ENCODE results near the gene OR8D2.
"Not testable (repeated sequence)": the region's sequence is repeated elsewhere in the genome, so short reads cannot be mapped to it uniquely, and the experiment has no call there.

OR8D2 gene

DNA sequence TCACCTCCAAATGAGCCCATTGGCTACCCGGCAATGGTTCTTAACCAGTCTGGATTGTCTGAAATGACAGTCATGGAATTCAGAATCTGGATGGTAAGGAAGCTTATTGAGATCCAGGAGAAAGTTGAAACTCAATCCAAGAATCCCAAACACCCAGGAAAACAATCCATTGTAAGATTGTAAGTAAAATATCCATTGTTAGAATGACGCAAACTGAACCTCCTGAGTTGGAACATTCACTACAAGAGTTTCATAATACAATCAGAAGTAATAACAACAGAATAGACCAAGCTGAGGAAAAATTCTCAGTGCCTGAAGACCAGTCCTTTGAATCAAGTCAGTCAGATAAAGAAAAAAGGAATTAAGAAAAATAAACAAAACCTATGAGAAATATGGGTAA, 41.7 kb downstream of the OR8D2 start:
- Histone ChIP-seq H3K4me3 (ENCODE audit: low read length) (no peak overlapping the region), H3K4me1 (ENCODE audit: insufficient read depth, low read length) (peaks cover 12% of the 10 kb centered on the region; the same call in 1 of the 2 replicates), H3K36me3 (ENCODE audit: insufficient read depth, low read depth, low read length) (no peaks in the 10 kb centered on the region), H3K27me3 (ENCODE audit: insufficient read depth, low read length) (no peaks in the 10 kb centered on the region), H3K9ac (ENCODE audit: low read depth, low read length) (no peak overlapping the region), H3K9me3 (ENCODE audit: insufficient read depth, low read depth, low read length) (no peaks in the 10 kb centered on the region), H3K27ac (ENCODE audit: low read length) (no peak overlapping the region)

DNA sequence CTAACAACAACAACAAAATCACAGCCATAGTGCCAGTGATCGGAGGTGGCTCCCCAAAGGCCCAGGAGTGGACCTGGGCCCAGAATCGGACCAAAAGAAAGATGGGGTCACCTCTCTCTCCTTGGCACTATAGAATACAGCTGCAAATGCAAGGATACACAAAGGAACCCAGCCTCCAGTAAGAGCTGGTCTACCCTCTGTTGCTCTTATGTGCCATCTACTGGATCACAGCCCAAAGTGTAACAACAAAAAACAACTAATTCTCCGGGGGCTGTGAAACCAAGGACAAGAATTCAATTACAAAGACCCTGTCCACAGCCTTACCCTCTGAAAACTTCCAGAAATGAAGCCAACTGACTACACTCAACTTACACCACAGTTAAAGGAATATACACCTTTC, 42.2 kb downstream of the OR8D2 start:
- Histone ChIP-seq H3K36me3 (ENCODE audit: insufficient read depth, low read depth, low read length) (no peaks in the 10 kb centered on the region), H3K4me1 (ENCODE audit: insufficient read depth, low read length) (peaks cover 16% of the 10 kb centered on the region; the same call in 1 of the 2 replicates), H3K27me3 (ENCODE audit: insufficient read depth, low read length) (no peaks in the 10 kb centered on the region), H3K27ac (ENCODE audit: low read length) (no peak overlapping the region), H3K9ac (ENCODE audit: low read depth, low read length) (no peak overlapping the region), H3K4me3 (ENCODE audit: low read length) (no peak overlapping the region), H3K9me3 (ENCODE audit: insufficient read depth, low read depth, low read length) (no peaks in the 10 kb centered on the region)

DNA sequence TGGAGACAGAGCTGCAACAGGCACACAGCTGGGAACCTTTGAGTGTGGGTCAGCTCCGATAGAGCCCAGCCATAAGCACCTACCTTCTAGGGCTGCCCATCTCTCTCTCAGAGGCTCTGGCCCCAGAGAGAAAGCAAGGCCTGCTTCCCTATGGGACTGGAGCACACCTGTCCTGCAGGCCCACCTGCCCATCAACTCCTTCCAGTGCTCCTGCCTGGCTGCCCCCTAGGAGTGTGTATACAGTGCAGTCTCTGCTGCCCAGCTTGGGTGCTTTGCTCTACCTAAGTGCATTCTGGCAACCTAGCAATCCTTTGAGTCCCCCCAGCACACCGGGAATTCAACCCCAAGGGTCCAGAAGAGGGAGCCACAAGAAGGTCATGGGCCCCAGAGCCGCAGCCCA, 42.8 kb downstream of the OR8D2 start:
- Histone ChIP-seq H3K27ac (ENCODE audit: low read length) (no peak overlapping the region), H3K27me3 (ENCODE audit: insufficient read depth, low read length) (no peaks in the 10 kb centered on the region)

DNA sequence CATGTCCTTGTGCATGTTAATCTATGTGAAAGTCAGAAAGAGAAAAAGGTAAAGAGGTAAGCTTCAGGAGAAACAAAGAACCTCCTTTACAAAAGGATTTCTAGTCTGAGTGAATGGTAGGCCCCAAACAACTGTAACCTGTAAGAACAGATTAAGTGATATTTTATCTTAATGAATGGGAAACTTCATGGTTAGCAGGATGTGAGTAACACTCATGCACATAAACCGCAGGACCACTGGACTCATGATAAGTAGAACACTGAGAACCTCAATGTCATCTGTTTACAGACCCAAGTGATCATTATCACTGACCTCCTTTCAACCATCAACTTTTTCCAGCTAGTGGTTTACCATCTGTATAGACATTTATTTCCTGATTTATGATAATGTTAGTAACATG, 43.9 kb downstream of the OR8D2 start:
- no peak overlapping the region for H3K27ac ChIP-seq (ENCODE audit: low read length)
- no peak overlapping the region for H3K4me3 ChIP-seq (ENCODE audit: low read length)
- no peak overlapping the region for H3K9ac ChIP-seq (ENCODE audit: low read depth, low read length)
- H3K9me3 ChIP-seq (ENCODE audit: insufficient read depth, low read depth, low read length): no peaks in the 10 kb centered on the region
- H3K4me1 ChIP-seq (ENCODE audit: insufficient read depth, low read length): peaks cover 16% of the 10 kb centered on the region; the same call in 1 of the 2 replicates
- no peaks in the 10 kb centered on the region for H3K27me3 ChIP-seq (ENCODE audit: insufficient read depth, low read length)
- no peaks in the 10 kb centered on the region for H3K36me3 ChIP-seq (ENCODE audit: insufficient read depth, low read depth, low read length)

More for the DNA sequence above, 42.8 kb downstream of the OR8D2 start:
- Histone ChIP-seq H3K9me3 (ENCODE audit: insufficient read depth, low read depth, low read length) (no peaks in the 10 kb centered on the region), H3K9ac (ENCODE audit: low read depth, low read length) (no peak overlapping the region), H3K36me3 (ENCODE audit: insufficient read depth, low read depth, low read length) (no peaks in the 10 kb centered on the region), H3K4me1 (ENCODE audit: insufficient read depth, low read length) (peaks cover 16% of the 10 kb centered on the region; the same call in 1 of the 2 replicates), H3K4me3 (ENCODE audit: low read length) (no peak overlapping the region)

DNA sequence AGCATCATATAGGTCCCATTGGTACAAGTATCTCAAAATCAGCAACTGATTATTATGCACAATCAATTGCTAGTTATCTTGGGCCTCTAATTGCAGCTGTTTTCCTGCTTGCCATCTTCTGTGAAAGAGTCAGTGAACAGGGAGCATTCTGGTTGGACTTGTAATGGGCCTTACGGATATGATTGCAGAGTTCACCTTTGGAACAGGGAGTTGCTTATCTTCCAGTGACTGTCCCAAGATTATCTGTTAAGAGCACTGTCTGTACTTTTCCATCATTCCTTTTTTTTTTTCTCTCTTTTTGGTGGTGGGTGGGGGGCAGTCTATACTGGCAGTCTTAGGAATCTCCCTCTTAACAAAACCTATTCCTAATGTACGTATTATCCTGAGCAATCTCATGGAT, 46.0 kb downstream of the OR8D2 start:
- Histone ChIP-seq H3K4me3 (ENCODE audit: low read length) (peak overlapping the region; percentile 41), H3K27ac (ENCODE audit: low read length) (no peak overlapping the region), H3K9me3 (ENCODE audit: insufficient read depth, low read depth, low read length) (no peaks in the 10 kb centered on the region), H3K27me3 (ENCODE audit: insufficient read depth, low read length) (no peaks in the 10 kb centered on the region), H3K4me1 (ENCODE audit: insufficient read depth, low read length) (peaks cover 16% of the 10 kb centered on the region; the same call in 1 of the 2 replicates), H3K9ac (ENCODE audit: low read depth, low read length) (no peak overlapping the region), H3K36me3 (ENCODE audit: insufficient read depth, low read depth, low read length) (no peaks in the 10 kb centered on the region)

DNA sequence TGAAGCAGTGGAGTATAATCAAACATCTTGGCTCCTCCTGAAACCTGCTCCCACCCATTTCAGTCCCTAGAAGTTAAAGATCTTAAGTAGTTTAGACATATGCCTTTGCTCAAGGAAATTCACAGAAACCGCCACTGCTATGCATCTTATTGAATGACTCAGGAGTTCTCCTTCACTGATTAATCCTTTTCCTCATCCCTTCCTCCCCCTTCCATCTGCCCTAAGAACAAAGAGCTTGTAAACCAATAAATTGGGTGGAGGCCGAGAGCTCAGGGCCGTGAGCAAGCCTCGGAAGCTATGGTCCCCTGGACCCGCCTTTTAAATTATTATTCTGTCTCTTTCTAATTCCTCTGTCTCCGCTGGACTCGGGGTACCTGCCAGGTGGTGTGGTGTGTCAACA, 49.1 kb downstream of the OR8D2 start:
- not testable (repeated sequence) for H3K27ac ChIP-seq (ENCODE audit: low read length); H3K4me3 ChIP-seq (ENCODE audit: low read length); H3K9me3 ChIP-seq (ENCODE audit: insufficient read depth, low read depth, low read length); H3K27me3 ChIP-seq (ENCODE audit: insufficient read depth, low read length); H3K9ac ChIP-seq (ENCODE audit: low read depth, low read length); H3K36me3 ChIP-seq (ENCODE audit: insufficient read depth, low read depth, low read length)
- H3K4me1 ChIP-seq (ENCODE audit: insufficient read depth, low read length): peaks cover 16% of the 10 kb centered on the region; the same call in 1 of the 2 replicates
